Activated CD8-positive, alpha-beta memory T cell treated with anti-CD3 and anti-CD28 coated beads, Interleukin-2, amount 50 U/mL, for 4 hours (primary cell): Measurements from ENCODE around the gene RFFL.
"Not testable (repeated sequence)": the region's sequence is repeated elsewhere in the genome, so short reads cannot be mapped to it uniquely, and the experiment has no call there.

Experiments
- DNase-seq: peaks from one replicate; pipeline ENCODE4 v3.0.0-alpha.2; 2020

RFFL gene

GRCh38 chr17:35000965-35001364 is 62.5 kb downstream of the RFFL start:
- not testable (repeated sequence) for DNase-seq

DNA sequence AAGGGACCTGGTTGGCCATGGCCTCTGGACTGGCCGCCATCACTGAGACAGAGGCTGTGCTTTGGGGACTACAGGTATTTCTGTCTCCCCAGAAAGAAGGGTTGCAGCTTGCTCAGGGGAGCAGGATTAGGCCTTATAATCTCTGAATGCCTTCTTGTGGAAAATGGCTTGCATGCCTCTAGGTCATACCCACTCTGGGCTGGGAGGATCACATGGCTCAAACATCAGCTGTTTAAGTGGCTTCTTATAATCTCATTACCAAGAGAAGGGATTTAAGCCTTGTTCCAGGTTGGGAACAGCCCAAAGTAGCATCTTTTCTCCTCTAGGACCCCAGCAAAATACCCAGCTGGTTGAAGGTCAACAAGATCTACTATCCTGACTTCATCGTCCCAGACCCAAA is 64.1 kb downstream of the RFFL start:
- no peak for DNase-seq

GRCh38 chr17:34998205-34998604 is 65.3 kb downstream of the RFFL start:
- DNase-seq = peak; percentile 80

DNA sequence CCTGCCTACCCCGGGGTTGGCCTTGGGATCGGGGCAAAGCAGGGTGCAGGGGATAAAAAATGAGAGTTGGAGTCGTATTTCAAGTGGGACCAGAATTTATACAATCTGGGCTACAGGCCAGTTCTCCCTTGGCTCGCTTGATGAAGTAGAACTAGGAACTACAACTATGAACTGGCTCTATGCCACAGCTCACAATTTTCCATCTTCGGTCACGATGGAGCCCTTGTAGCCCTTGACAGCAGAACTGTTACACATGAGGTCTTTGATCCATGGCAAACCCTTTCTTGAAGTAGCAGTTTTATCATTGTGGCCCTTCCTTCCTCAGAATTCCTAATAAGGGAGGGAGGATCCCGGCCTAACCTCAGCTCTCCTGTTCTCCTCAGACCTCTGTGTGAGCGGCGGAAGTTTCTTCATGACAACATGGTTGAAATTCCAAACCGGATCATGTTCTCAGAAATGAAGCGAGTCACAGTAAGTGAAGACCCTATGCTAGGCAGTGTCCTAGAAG is 66.1 kb downstream of the RFFL start:
- no peak for DNase-seq

DNA sequence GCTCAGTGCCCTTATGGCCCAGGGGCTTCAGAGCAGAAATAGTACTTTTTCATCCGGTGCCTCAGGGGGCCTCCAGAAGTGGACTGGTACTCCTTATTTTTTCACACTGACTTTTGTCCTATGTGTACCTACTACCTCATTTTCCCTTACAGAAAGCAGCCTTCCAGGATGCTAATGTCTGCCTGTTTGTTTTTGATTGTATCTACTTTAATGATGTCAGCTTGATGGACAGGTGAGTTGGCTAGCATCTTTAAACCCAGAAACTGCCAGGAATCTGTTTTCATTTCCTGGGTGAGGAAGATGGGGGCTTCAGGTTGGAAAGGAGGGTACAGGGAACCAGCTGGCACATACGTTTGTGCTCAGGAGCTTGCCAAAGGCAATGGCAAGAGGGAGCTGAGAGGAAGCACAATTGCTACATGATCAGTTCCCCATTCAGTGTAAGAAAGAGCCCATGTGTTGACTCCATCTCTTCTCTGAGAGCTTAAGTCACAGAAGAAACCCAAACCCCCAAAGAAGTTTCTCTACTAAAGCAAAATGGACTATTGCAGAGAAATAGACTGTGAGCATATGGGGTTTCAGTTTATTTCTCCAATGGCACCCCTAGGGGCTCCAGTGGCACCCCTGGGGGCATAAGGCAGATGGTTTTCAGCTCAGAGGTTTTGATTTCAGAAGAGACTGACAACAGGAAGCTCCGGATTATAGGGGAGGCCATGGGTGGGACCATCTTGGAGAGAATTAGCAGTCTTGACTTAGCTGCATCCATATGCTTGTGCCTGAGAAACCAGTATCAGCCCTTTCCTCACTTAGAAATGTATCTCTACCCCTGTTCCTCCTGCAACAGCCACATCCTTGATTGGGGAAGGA is 66.9 kb downstream of the RFFL start:
- DNase-seq = no peak

GRCh38 chr17:34993031-34993430 is 70.5 kb downstream of the RFFL start:
- no peak for DNase-seq

- DNase-seq = no peak
Measured at GRCh38 chr17:34991606-34992005, 71.9 kb downstream of the RFFL start.

DNA sequence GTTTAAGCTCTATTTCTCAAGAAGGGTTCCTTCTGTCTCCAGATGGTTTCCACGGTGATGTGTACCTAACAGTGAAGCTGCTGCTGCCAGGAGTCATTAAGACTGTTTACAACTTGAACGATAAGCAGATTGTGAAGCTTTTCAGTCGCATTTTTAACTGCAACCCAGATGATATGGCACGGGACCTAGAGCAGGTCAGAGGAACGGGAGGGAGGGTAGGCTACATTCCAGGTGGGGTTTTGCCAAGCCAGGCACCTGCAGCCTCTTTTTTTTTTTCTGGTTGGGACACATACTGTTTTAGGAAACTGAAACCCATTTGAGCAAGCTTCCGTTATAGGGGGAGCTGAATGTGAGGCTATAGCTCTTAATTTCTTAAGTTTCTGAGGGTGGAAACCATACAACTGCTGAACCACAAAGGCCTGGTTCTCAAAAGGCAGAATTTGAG is 72.6 kb downstream of the RFFL start:
- no peak for DNase-seq

DNA sequence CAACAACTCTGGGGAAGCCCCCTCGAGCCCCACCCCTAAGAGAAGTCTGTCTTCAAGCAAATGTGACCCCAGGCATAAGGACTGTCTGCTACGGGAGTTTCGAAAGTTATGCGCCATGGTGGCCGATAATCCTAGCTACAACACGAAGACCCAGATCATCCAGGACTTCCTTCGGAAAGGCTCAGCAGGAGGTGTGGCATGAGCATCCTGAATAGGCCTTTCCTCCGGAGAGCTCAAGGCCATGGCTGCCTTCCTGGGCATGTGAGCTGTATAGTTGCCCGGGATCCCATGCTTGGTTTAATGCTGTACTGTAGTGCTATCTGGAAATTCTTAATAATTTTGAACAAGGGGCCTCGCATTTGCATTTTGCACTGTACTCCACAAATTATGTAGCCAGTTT is 74.0 kb downstream of the RFFL start:
- DNase-seq = no peak

DNA sequence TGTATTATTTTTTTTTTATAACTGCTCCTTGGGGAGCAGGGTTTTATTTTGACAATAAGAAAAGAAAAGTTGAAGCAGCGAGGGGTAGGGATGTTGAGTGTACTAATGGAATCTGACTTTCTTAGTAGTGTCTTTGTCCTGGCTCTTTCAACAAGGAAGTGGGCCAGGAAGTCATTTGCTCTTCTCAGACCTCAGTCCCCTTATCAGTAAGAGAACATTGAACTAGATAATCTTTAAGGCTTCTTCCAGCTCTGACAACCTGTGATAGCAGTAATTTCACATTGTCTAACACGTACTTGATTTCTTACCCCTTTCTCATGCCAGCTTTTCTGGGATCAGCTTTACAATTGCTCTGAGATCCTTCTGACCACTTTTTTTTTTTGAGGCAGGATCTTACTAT is 74.9 kb downstream of the RFFL start:
- DNase-seq = no peak

GRCh38 chr17:34987232-34987631 is 76.3 kb downstream of the RFFL start:
- DNase-seq = no peak

DNA sequence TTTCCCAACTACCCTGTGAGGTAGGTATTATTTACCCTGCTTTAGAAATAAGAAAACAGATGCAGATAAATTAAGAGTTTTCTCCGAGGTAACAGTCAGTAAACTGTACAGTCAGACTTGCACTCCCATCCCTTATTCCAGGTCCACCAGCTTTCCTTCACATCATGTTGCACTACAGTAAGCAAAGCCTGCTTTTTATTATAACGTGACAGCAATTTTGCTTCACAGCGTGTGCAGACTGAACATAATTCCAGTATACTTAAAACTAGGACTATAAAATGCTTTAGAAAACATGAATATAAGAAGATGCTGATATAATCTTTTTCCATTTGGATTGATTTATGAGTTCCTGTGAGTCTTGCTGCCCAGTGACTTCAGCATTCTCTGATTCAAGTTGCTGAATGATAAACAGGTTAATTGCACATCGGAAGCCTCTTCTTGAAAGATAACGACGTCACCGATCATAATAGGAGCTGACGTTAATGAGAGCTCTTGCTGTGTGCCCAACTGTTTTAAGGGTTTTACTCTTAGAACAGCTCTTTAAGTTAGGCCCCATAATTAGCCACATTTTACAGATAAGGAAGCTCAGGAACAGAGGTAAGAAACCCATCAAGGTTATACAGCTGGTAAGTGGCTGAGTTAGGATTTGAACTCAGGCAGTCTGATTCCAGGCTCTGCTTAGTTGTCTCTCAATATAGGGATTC is 81.8 kb downstream of the RFFL start:
- no peak for DNase-seq

DNA sequence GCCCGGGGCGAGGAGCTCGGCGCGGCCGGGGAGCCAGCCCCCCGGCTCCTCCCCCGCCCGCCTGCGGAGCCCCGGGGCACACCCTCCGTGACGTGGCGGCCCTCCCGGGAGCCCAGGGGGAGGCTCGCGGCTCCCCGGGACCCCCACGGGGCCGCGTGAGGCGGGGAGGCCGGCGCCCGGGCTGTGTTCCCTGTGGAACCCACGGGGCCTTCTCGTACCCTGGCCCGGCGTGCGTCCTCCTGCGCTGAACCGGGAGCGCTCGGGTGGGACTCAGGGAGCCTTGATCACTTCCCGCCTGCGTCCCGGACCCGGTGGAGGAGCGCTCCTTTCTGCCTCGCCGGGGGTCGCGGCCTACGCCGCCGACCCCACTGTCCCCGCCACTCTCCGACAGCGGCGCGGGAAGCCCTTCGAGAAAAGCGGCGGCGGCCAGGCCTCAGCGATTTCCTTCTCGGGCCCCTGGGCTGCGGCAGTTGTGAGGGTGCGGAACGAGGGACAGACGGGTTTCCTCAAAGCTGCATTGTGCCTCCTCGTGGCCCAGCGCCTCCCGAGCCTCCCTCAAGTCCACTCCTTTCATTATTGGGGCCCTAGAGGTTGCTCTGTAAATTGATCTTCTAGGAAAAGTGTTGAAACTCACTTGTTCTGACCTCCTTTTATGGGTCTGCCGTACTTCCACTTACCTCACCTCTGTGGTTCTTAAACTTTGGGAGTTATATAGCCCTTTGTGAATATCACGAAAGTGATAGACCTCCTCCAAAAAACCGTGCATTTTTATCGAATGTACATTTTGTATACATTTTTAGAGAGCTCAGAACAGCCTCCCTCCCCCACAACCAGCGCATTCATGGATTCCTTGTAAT is 82.6 kb downstream of the RFFL start:
- DNase-seq = peak; percentile 85

GRCh38 chr17:34980353-34980680 is 83.2 kb downstream of the RFFL start, which contains the start of gene LIG3:
Gene LIG3, plus strand, starts transcription at chr17:34980512. Its CDS starts 2,494 bp downstream, at chr17:34983006.
- peak; percentile 96 for DNase-seq

DNA sequence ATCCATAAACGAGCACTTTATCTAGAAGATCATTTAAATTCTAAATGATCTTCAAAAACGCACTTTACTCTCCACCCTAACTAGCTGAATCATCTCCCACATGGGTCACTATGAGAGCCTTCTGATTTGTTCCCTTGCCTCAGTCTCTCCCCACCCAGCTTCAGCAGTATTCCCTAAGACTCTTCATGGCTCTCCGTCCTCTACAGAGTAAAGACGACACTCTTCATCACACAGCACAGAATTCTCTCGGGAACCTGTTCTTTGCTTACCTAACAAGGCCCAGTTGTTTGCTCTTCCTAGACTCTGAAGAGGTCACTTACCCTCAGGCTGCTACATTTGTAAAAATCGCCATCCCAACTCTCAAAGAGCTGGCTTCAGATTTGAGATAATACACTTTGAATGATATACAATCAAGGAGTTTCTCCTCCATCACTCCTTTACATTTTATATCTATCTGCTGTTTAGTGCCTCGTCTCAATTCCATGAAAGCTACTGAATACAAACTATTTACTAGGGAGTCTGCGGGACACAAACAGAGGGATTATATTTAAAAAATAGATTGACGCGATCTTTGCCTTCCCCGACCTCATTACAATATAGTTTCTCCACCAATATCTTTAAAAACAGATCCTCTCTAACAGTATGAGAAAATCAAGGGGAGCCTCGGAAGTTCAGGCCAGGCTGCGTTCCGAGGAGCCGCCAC is 83.7 kb downstream of the RFFL start:
- DNase-seq = no peak

DNA sequence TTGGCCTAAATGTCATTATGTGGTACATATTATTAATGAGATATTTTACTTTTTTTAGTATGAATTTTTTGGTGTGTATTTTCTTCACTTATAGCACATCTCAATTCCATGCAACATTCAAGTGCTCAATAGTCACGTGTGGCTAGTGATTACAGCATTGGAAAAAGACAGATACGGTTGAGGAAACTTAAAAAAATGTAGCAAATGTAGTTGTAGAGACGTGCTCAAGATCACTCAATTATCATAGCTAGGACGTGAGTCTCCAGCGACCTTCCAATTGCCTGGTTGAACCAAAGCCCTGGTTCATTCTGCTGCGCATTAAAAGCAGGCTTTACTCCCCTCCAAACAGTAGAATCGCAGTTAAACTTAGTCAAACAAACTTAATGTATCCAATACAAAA is 84.4 kb downstream of the RFFL start:
- DNase-seq = no peak

- DNase-seq = no peak
Measured at GRCh38 chr17:34974794-34975785, 88.4 kb downstream of the RFFL start.

DNA sequence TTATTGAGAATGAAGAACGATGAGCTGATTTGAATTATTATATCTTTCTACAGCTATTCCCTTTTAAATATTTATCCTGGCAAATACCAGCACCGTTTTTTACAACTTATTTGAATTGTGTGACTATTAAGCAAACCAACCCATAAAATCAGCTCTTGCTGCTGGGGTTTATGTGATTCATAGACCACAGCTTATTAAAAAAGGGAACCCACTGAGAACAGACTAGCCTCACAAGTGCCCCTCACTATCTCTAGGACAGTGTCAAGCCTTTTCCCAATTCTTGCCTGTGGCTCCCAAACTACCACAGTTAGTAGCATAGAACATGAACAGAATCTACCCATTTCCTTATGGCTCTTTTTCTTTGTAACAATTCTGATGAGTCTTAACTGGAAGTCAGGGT is 89.3 kb downstream of the RFFL start:
- DNase-seq = no peak

DNA sequence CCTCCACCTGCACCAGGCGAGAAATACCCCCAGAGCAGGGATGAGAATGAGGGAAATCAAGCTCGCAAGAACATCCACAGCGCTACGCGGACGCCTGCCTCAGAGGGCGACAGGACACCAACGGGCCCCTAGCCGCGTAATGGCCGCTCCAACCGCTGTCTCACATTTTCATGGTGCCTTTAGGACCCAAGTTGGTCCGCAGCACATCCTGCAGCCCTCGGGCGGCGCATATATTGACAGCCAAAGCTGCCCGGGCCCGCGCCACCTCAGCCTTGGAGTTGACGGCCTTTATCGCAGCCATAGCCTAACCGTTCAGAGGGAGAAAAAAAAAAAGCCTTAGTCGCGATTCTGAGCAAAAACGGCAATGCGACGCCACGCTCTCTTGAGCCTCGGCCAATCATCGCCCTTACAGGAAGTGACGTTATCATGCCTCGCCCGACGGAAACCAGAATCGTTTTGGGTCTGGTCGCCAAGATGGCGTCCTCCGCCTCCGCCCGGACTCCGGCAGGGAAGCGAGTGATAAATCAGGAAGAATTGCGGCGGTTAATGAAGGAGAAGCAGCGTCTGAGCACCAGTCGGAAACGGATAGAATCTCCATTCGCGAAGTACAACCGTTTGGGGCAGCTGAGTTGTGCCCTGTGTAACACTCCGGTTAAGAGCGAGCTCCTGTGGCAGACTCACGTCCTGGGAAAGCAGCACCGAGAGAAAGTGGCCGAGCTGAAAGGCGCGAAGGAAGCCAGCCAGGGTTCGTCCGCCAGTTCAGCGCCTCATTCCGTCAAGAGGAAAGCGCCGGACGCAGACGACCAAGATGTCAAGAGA is 102.2 kb downstream of the RFFL start, which contains the start of the genes CCT6B and ZNF830:
CCT6B (minus strand) TSS at position 368 of the 819 bp plus-strand sequence; CDS start at position 301, 67 bp downstream.
ZNF830 (plus strand) TSS at position 448 of the 819 bp plus-strand sequence; CDS start at position 475, 27 bp downstream.
- DNase-seq = peak; percentile 87

- DNase-seq = no peak
Measured at GRCh38 chr17:34958438-34958837, 105.1 kb downstream of the RFFL start.
